GM08714 (cell line): ENCODE data around the gene IFNA14.
"Not testable (repeated sequence)": the region's sequence is repeated elsewhere in the genome, so short reads cannot be mapped to it uniquely, and the experiment has no call there.

ENCODE experiments used
- H3K4me3 ChIP-seq: fragments of 200-500 bp; sonication (Bioruptor generic); 2 replicates; pipeline ENCODE4 v1.5.1; 2014; ENCODE audit warnings: mild to moderate bottlenecking, low read length, inconsistent platforms
- ZNF274 ChIP-seq: IDR thresholded peaks from 2 replicates; pipeline ENCODE4 v1.6.1; 2012; ENCODE audit warnings: mild to moderate bottlenecking, low read depth, low read length

Gene IFNA14

DNA sequence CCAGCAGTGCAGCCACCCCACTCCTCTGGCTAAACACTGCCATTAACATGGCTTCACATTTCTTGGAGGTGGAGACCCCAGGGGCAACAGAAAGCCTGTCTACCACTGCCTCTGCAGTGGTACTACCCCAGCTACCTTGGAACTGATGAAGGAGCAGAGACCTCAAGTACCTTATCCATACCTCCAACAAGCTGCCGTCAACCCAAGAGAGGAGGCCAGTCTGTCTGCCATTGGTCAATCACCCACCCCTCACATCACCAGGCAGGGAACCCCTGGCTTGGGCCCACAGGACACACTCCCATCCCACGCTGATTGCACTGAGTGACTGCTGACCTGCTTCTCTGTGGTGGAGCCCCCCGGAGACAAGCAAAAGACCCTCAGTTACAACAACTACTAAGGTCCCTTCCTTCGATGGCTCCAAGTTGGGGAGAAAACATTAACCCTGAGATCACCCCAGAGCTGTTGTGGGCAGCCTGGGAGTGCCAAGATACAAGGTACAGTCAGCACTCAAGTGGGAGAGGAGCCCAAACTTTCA is 5.6 kb downstream of the IFNA14 start:
- no peak overlapping the region for H3K4me3 ChIP-seq
- no peak for TF ChIP-seq ZNF274

DNA sequence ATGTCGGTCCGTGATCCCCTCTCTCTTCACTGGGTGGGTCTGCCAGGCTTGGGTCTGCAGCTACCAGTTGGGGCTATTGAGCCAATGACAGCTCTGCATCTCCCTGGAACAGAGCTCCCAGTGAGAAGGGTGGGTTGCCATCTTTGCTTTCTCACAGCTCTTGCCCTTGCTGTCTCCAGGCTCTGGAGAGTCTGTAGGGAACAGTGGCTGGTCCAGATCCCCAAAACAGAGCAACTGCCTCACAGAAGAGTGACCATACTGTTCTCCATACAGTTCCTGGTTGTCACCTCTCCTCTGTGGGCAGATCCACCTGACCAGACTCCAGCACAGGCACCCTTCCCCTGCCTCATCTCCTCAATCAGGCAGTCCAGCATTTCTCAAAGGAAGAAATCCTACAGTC is 6.5 kb downstream of the IFNA14 start:
- H3K4me3 ChIP-seq: no peak overlapping the region
- TF ChIP-seq ZNF274: no peak

DNA sequence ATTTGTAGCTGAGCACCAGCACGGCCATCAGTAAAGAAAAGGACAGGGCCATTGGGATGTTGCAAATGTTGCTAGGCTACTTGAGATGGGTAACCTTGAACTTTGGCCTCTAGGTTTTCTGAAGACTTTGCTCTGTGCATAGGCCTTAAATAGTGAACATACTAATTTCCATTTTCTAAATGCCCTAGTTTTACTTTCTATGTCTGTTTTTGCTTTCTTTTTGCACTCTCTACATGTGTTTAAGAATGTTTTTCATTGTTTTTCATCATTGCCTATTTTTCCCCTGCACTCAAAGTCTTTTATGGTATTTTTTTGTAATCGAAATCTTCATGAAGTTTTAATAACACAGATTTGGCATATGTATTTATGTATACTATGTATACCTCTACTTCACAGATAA is 11.7 kb downstream of the IFNA14 start, which contains the start of gene IFNA17:
Gene IFNA17, minus strand, starts transcription at position 101 of the 400 bp plus-strand sequence. Its CDS starts 49 bp downstream, at position 52.
- H3K4me3 ChIP-seq: no peak within 1 kb of the TSS
- no peak for TF ChIP-seq ZNF274

DNA sequence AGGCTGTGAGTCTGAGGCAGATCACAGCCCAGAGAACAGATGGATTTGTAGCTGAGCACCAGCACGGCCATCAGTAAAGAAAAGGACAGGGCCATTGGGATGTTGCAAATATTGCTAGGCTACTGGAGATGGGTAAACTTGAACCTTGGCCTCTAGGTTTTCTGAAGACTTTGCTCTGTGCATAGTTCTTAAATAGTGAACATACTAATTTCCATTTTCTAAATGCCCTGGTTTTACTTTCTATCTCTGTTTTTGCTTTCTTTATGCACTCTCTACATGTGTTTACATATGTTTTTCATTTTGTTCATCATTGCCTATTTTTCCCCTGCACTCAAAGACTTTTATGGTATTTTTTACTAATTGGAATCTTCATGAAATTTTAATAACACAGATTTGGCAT is 22.6 kb downstream of the IFNA14 start, which contains the start of gene IFNA16:
Gene IFNA16, minus strand, starts transcription at position 101 of the 400 bp plus-strand sequence. Its CDS starts 6 bp downstream, at position 95.
- not testable (repeated sequence) for H3K4me3 ChIP-seq

DNA sequence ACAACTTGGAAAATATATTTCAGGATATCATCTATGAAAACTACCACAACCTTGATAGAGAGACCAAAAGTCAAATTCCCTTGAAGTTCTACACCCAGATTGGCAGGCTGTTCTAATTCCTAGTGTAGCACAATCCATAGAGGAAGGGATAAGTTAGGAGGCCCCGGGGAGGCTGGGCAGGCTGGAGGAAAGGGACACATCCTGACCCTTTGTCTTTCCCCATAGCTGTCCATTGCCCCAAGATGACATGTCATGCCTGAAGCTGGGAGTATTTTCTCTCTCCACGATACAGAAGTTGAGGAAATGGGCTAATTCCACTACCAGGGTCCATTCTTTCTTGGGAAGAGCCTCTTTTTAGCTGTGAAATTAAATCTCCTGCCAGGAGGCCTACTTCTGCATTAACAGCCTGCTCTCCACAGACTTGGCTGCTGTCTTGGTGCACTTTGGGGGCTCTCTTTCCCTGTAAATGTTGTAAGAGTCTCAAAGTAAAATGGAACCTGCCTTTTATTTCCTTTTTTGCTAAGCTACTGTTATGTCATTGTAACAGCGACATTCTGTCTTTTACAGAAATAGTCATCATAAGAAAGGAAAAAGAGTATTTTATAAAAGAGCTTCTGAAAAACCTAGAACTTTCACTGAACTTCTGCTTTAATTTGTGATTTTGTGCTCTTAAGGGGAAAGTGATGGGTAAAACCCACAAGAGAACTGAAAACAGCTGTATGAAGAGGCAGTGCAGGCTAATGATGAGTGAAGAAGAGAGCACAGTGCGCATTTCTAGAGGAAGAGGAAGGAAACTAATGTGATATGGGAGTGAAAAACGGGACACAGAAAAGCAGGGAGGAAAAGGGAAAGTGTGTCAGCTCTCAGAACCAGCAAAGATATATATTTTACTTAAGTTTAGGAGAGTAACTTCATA is 26.1 kb downstream of the IFNA14 start:
- not testable (repeated sequence) for H3K4me3 ChIP-seq

DNA sequence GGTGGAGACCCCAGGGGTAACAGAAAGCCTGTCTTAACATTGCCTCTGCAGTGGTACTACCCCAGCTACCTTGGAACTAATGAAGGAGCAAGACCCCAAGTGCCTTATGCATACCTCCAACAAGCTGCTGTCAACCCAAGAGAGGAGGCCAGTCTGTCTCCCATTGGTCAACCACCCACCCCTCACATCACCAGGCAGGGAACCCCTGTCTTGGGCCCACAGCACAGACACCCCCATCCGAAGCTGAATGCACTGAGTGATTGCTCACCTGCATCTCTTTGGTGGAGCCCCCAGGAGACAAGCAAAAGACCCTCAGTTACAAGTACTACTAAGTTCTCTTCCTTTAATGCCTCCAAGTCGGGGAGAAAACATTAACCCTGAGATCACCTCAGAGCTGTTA is 27.6 kb downstream of the IFNA14 start:
- not testable (repeated sequence) for H3K4me3 ChIP-seq

DNA sequence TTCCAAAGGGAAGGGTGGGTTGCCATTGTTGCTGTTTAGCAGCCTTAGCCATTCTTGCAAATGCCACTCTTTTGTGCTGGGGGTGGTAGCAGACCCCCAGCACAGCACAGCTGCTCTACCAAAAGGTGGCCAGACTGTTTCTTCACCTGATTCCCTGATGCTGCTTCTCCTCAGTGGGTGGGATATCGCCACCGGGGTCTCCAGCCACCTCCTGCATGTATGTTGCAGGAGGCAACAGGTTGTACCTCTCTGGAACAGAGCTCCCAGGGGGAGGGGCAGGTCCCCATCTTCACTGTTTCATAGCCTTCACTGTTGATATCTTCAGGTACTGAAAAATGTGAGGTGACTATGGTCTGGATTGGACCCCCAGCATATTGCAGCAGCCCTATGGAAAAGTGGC is 29.0 kb downstream of the IFNA14 start:
- H3K4me3 ChIP-seq: not testable (repeated sequence)

DNA sequence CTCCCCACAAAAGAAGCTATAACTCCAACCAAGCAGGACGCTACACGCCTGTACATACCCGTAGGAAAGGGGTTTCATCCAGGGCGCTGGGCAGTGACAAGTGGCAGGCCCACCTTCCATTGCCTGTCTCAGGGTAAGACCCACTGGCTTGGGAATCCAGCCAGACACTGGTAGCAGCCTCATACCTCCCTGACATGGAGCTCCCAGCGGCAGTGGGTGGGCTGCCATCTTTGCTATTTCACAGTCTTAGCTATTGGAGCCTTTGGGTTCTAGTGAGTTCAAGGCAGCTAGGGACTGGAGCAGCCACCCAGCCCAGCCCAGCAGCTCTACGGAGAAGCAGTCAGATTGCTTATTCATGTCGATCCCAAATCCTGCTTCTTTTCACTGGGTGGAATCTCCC is 29.5 kb downstream of the IFNA14 start:
- no peak for TF ChIP-seq ZNF274
- H3K4me3 ChIP-seq: no peak overlapping the region

DNA sequence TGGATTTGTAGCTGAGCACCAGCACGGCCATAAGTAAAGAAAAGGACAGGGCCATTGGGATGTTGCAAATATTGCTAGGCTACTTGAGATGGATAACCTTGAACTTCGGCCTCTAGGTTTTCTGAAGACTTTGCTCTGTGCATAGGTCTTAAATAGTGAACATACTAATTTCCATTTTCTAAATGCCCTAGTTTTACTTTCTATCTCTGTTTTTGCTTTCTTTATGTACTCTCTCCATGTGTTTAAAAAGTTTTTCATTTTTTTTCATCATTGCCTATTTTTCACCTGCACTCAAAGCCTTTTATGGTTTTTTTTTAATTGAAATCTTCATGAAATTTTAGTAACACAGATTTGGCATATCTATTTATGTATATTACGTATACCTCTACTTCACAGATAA is 32.8 kb downstream of the IFNA14 start, which contains the start of gene IFNA10:
Gene IFNA10, minus strand, starts transcription at position 101 of the 400 bp plus-strand sequence. Its CDS starts 46 bp downstream, at position 55.
- not testable (repeated sequence) for H3K4me3 ChIP-seq

DNA sequence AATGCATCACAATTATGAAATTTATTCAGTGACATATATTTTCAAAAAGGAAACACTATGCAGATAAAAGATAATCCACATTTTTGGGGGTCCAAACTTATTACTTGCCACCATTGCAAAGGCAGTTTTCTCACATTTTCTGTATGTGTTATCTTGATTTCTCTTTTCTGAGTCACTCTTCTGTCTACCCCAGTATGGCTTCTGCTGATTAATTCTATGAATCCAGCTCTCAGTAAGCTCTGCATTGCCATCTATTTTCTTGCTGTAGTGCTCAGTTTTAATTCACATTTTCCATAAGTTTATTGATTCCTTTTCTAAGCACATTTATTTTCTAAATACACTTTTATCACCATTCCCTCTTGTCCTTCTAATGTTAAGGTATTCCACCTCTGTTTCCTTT is 34.6 kb downstream of the IFNA14 start:
- no peak overlapping the region for H3K4me3 ChIP-seq
- TF ChIP-seq ZNF274: no peak

DNA sequence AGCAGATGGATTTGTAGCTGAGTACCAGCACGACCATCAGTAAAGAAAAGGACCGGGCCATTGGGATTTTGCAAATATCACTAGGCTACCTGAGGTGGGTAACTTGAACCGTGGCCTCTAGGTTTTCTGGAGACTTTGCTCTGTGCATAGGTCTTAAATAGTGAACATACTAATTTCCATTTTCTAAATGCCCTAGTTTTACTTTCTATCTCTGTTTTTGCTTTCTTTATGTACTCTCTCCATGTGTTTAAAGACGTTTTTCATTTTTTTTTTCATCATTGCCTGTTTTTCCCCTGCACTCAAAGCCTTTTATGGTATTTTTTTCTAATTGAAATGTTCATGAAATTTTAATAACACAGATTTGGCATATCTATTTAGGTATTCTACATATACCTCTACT is 37.7 kb downstream of the IFNA14 start, which contains the start of gene IFNA7:
Gene IFNA7, minus strand, starts transcription at position 101 of the 400 bp plus-strand sequence. Its CDS starts 40 bp downstream, at position 61.
- not testable (repeated sequence) for H3K4me3 ChIP-seq

DNA sequence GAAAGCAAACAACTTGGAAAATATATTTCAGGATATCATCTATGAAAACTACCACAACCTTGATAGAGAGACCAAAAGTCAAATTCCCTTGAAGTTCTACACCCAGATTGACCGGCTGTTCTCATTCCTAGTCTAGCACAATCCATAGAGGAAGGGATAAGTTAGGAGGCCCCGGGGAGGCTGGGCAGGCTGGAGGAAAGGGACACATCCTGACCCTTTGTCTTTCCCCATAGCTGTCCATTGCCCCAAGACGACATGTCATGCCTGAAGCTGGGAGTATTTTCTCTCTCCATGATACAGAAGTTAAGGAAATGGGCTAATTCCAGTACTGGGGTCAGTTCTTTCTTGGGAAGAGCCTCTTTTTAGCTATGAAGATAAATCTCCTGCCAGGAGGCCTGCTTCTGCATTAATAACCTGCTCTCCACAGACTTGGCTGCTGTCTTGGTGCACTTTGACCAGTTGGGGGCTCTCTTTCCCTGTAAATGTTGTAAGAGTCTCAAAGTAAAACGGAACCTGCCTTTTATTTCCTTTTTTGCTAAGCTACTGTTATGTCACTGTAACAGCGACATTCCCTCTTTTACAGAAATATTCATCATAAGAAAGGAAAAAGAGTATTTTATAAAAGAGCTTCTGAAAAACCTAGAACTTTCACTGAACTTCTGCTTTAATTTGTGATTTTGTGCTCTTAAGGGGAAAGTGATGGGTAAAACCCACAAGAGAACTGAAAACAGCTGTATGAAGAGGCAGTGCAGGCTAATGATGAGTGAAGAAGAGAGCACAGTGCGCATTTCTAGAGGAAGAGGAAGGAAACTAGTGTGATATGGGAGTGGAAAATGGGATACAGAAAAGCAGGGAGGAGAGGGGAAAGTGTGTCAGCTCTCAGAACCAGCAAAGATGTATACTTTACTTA is 44.7 kb downstream of the IFNA14 start:
- H3K4me3 ChIP-seq: not testable (repeated sequence)
